ENCODE measurements around the gene CHKA. TPM values are rescaled to one million over a fixed set of nuclear protein-coding genes. Genes with fewer than 3 reads are reported as not detected.
A peak's percentile ranks its signal among the peaks of the same experiment; 100 is the strongest.

Gene CHKA
- total RNA-seq, 1 experiment from 2014 or later, result 35.8 TPM

DNA sequence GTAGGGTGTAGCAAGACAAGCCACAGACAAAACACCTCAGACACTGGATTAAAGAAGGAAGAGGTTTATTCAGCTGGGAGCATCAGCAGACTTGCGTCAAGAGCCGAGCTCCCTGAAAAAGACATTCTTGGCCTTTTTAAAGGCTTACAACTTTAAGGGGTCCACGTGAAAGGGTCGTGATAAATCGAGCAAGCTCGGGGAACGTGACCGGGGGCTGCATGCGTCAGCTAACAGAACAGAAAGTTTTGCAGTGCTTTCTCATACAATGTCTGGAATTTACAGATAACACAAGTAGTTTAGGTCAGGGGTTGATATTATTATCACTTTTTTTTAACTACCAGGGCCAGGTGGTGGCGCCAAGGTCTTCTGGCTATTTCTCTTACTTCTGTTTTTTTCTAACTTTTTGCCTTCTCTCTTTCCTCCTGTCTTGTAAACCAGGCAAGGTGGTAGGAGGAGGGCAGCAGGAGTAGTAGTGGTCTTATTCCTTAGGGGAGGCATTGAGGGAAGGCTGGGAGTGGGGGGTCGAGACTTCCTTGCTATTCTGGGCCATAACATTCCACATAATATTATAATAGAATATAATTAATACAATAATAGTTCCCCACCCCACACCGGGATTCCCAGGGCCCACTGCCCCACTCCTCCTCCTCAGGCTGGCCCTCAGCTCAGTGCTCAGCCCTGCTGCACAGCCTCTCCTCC is 111.6 kb downstream of the CHKA start:
- no peaks in the 10 kb centered on the region for H3K9me3 ChIP-seq (ENCODE audit: low read length)
- peaks cover 25% of the 10 kb centered on the region for H3K4me1 ChIP-seq (ENCODE audit: low read length)
- H3K4me3 ChIP-seq (ENCODE audit: low read length), result no peak overlapping the region
- peak overlapping the region; percentile 35 for H3K9ac ChIP-seq (ENCODE audit: low read length)
- no peaks in the 10 kb centered on the region for H3K36me3 ChIP-seq (ENCODE audit: insufficient read depth, low read length)
- no peak overlapping the region; the same call in 1 of the 2 replicates for H2AFZ ChIP-seq (ENCODE audit: low read length)
- no peaks in the 10 kb centered on the region for H3K27me3 ChIP-seq (ENCODE audit: low read length)
- DNase-seq, result peak; percentile 77
- no peaks in the 10 kb centered on the region for H4K20me1 ChIP-seq (ENCODE audit: insufficient read depth, low read depth, low read length)
- H3K4me2 ChIP-seq (ENCODE audit: low read depth, low read length, poor library complexity, severe bottlenecking), result peak overlapping the region; percentile 58
- H3K9me2 ChIP-seq (replicated peaks; ENCODE audit: insufficient read depth, low read length), result no peaks in the 10 kb centered on the region
- H3K79me2 ChIP-seq (ENCODE audit: low read length), result no peaks in the 10 kb centered on the region
- H3K27ac ChIP-seq (ENCODE audit: low read length), result no peak overlapping the region

DNA sequence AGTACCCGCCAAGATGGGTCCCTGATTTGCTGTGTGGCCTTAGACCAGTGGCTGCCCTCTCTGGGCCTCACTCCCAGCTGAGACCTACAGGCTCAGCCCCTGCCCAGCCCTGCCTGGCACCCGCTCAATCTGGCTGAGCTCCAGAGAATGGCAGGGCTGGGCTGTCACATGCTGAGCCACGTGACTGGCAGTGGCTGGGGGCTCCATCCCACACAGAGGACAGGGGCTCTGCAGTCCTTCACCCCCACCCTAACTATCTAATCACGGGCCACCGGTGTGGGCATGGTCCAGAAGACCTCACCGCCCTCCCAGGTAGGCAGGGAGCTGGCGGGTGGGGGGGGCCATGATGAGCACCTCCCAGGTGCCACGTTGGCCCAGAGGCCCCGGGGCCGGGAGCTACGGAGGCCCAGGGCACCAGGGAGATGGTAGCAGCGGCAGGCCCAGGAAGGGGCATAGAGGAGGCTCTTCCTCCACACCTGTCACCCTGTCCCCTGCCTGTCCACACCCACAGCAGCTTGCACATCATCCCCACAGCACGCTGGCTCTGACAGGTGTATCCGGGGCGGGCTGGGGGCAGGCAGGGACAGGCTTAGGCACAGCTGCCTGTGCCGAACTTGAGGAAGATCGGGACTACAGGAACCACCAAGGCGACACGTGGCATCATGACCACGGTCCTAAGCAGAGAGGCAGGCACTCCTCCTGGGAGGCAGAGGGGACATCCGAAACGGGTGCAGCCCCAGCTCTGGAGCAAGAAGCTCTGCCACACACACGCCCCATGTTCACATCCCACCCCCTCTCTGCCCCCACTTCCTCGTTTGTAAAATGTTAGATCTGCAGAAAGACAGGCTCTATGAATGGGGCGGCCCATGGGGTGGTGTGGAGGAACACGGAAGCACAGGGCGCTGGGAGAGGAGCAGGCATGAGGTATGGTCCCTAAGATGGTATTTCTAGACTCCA is 112.5 kb downstream of the CHKA start:
- Histone ChIP-seq H3K27me3 (ENCODE audit: low read length) (no peaks in the 10 kb centered on the region), H3K9me3 (ENCODE audit: low read length) (no peaks in the 10 kb centered on the region), H2AFZ (ENCODE audit: low read length) (no peak overlapping the region), H3K4me2 (ENCODE audit: low read depth, low read length, poor library complexity, severe bottlenecking) (peak overlapping the region; percentile 58), H3K36me3 (ENCODE audit: insufficient read depth, low read length) (no peaks in the 10 kb centered on the region), H3K4me3 (ENCODE audit: low read length) (no peak overlapping the region), H3K79me2 (ENCODE audit: low read length) (no peaks in the 10 kb centered on the region), H4K20me1 (ENCODE audit: insufficient read depth, low read depth, low read length) (no peaks in the 10 kb centered on the region), H3K9me2 (replicated peaks; ENCODE audit: insufficient read depth, low read length) (no peaks in the 10 kb centered on the region), H3K9ac (ENCODE audit: low read length) (no peak overlapping the region), H3K4me1 (ENCODE audit: low read length) (peaks cover 29% of the 10 kb centered on the region), H3K27ac (ENCODE audit: low read length) (no peak overlapping the region)
- DNase-seq, result peak; percentile 43

DNA sequence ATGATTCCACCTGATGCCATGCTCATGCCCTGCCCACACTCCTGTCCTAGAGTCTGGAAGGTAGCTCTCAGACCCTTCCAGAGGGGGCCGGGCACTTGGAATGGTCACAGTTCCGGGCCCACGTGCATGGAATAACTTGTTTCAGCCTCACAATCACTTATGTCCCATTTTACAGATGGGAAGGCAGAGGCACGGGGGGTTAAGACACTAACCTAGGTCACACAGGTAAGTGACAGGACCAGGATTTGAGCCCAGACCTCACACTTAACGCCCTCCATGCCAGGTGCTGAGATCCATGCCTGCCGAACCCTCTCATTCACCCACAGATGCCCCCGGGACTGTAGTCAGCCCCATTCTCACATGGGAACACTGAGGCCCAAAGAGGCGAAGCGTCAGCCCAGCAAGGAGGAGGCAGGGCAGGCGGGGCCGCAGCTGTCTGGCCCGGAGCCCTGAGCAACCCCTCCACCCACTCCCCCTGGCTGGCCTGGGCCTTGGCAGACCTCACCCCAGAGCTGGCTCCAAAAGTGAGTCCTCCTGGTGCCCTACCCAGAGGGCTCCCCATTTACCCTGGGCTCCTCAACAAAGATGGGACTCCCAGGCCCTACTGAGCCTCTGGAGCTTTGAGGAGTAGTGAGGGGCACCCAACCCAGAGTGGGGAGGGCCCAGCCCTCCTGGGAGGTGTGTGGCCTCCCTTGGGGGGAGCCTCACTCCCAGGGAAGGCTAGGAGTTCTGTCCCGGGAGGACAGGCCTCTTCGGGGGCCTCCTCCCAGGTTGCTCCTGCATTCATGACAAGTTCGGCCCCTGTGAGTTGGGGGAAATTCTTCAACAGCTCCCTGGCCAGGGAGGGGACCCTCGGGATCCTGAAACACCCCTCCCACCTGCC is 113.4 kb downstream of the CHKA start:
- Histone ChIP-seq H3K4me2 (ENCODE audit: low read depth, low read length, poor library complexity, severe bottlenecking) (no peak overlapping the region), H3K4me3 (ENCODE audit: low read length) (no peak overlapping the region), H3K36me3 (ENCODE audit: insufficient read depth, low read length) (no peaks in the 10 kb centered on the region), H3K9me3 (ENCODE audit: low read length) (no peaks in the 10 kb centered on the region), H4K20me1 (ENCODE audit: insufficient read depth, low read depth, low read length) (no peaks in the 10 kb centered on the region), H3K9ac (ENCODE audit: low read length) (no peak overlapping the region), H3K79me2 (ENCODE audit: low read length) (peaks cover 6% of the 10 kb centered on the region; the same call in 1 of the 2 replicates), H3K27ac (ENCODE audit: low read length) (no peak overlapping the region), H3K9me2 (replicated peaks; ENCODE audit: insufficient read depth, low read length) (no peaks in the 10 kb centered on the region), H2AFZ (ENCODE audit: low read length) (no peak overlapping the region), H3K27me3 (ENCODE audit: low read length) (no peaks in the 10 kb centered on the region), H3K4me1 (ENCODE audit: low read length) (peaks cover 31% of the 10 kb centered on the region)
- no peak for DNase-seq

- H3K9me2 ChIP-seq (replicated peaks; ENCODE audit: insufficient read depth, low read length), result no peaks in the 10 kb centered on the region
- H3K27ac ChIP-seq (ENCODE audit: low read length), result no peak overlapping the region
- no peaks in the 10 kb centered on the region for H3K9me3 ChIP-seq (ENCODE audit: low read length)
- DNase-seq, result peak; percentile 41
- peaks cover 42% of the 10 kb centered on the region for H3K4me1 ChIP-seq (ENCODE audit: low read length)
- H4K20me1 ChIP-seq (ENCODE audit: insufficient read depth, low read depth, low read length), result no peaks in the 10 kb centered on the region
- H3K36me3 ChIP-seq (ENCODE audit: insufficient read depth, low read length), result no peaks in the 10 kb centered on the region
- no peak overlapping the region for H3K4me3 ChIP-seq (ENCODE audit: low read length)
- peaks cover 13% of the 10 kb centered on the region for H3K79me2 ChIP-seq (ENCODE audit: low read length)
- no peak overlapping the region for H2AFZ ChIP-seq (ENCODE audit: low read length)
- no peaks in the 10 kb centered on the region for H3K27me3 ChIP-seq (ENCODE audit: low read length)
- no peak overlapping the region for H3K4me2 ChIP-seq (ENCODE audit: low read depth, low read length, poor library complexity, severe bottlenecking)
- H3K9ac ChIP-seq (ENCODE audit: low read length), result no peak overlapping the region
Observed at GRCh38 chr11:68006606-68007166, 114.5 kb downstream of the CHKA start.

DNA sequence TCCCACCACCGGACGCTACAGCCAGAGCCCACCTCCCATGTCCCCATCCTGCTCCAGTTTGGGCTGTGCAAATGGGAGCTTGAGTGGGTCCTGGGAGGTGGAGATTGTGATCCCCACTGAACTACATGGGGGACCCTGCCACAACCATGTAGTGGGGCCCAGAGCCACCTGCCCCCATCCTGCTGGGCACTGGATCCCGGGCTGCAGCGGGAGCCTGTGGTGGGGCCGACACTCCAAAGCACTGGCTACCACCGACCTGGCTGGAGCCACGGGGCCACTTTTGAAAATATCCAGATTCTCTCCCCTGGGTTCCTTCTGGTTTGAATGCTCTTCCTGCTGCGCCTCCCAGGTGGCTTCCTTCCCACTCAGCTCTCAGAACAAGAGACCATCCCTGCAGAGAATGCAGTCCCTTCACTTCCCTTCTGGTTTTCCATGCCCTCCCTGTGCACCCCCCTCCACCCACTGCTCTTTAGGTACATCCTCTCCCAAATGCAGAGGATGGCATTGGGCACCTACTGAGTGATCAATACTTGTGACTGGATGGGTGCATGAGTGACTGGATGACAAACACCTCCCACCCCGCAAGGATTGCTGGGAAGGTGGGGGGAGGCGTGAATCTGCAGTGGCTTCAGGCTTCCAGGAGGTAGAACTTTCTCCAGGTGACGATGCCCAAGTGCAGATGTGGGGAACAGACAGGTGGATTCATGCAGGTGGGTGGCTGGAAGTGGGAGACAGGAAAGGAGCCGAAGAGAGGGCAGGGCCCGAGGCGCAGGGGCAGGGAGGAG is 116.4 kb downstream of the CHKA start:
- H3K4me3 ChIP-seq (ENCODE audit: low read length), result peak overlapping the region; percentile 96
- peak overlapping the region; percentile 89 for H3K9ac ChIP-seq (ENCODE audit: low read length)
- H3K79me2 ChIP-seq (ENCODE audit: low read length), result peaks cover 13% of the 10 kb centered on the region

DNA sequence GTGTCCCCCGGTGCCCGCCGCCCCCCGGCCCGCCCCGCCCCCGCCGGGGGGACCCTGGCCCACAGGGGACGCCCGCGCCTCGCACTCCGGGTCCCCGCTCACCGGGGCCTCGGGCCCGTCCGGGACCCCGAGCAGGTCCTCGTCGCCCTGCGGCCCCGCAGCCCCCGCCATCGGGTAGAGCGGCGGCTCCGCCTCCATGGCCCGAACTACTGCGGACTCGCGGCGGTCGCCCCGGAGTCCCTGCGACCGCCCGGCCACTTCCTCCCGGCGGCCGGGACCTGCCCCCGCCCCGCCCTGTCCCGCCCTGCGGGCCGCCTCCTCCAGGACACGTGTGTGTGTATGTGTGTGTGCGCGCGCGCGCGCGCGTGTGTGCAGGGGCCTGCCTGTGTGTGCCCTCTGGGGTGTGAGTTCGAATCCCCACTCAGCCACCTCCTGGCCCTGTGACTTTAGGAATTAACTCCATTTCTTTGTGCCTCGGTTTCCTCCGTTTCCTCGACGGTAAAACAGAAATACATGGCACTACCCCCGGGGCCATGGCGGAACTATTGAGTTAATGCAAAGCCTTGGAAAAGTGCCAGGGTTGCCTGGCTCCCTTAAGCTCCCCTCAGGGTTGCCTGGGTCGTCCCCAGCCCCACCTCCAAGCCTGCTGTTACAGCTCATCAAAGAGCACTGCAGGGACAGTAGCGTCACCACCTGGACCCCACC is 117.2 kb downstream of the CHKA start, which contains the start of gene UNC93B1:
Gene UNC93B1 (minus strand): TSS at position 252 of the 705 bp plus-strand sequence. CDS start 54 bp downstream, at position 198.
- peak within 1 kb of the TSS; percentile 86 for H3K27ac ChIP-seq (ENCODE audit: low read length)
- H2AFZ ChIP-seq (ENCODE audit: low read length), result peak within 1 kb of the TSS; percentile 62; the same call in 1 of the 2 replicates
- peak within 1 kb of the TSS; percentile 80 for H3K4me2 ChIP-seq (ENCODE audit: low read depth, low read length, poor library complexity, severe bottlenecking)
- peak; percentile 95 for DNase-seq
- peaks cover 13% of the 10 kb centered on the region for H3K79me2 ChIP-seq (ENCODE audit: low read length)
- H3K27me3 ChIP-seq (ENCODE audit: low read length), result no peaks in the 10 kb centered on the region
- peaks cover 27% of the 10 kb centered on the region for H3K4me1 ChIP-seq (ENCODE audit: low read length)
- peak within 1 kb of the TSS; percentile 89 for H3K9ac ChIP-seq (ENCODE audit: low read length)
- H4K20me1 ChIP-seq (ENCODE audit: insufficient read depth, low read depth, low read length), result no peaks in the 10 kb centered on the region
- no peaks in the 10 kb centered on the region for H3K9me3 ChIP-seq (ENCODE audit: low read length)
- H3K9me2 ChIP-seq (replicated peaks; ENCODE audit: insufficient read depth, low read length), result no peaks in the 10 kb centered on the region
- H3K4me3 ChIP-seq (ENCODE audit: low read length), result peak within 1 kb of the TSS; percentile 96
- H3K36me3 ChIP-seq (ENCODE audit: insufficient read depth, low read length), result no peaks in the 10 kb centered on the region

More for the DNA sequence above, 116.4 kb downstream of the CHKA start:
- Histone ChIP-seq H3K9me2 (replicated peaks; ENCODE audit: insufficient read depth, low read length) (no peaks in the 10 kb centered on the region), H4K20me1 (ENCODE audit: insufficient read depth, low read depth, low read length) (no peaks in the 10 kb centered on the region), H3K27me3 (ENCODE audit: low read length) (no peaks in the 10 kb centered on the region), H3K27ac (ENCODE audit: low read length) (no peak overlapping the region), H2AFZ (ENCODE audit: low read length) (no peak overlapping the region), H3K4me1 (ENCODE audit: low read length) (peaks cover 34% of the 10 kb centered on the region), H3K36me3 (ENCODE audit: insufficient read depth, low read length) (no peaks in the 10 kb centered on the region), H3K4me2 (ENCODE audit: low read depth, low read length, poor library complexity, severe bottlenecking) (peak overlapping the region; percentile 80), H3K9me3 (ENCODE audit: low read length) (no peaks in the 10 kb centered on the region)
- no peak for DNase-seq

Data from Karpas-422 (cell line).